Kidney capillary endothelial cell (primary cell): Measurements from ENCODE around the gene GATAD2A.
A peak's percentile ranks its signal among the peaks of the same experiment; 100 is the strongest.

Experiments
- DNase-seq: peaks from one replicate; pipeline ENCODE4 v3.0.0-alpha.2; 2018; ENCODE audit warnings: low spot score

The GATAD2A gene

DNA sequence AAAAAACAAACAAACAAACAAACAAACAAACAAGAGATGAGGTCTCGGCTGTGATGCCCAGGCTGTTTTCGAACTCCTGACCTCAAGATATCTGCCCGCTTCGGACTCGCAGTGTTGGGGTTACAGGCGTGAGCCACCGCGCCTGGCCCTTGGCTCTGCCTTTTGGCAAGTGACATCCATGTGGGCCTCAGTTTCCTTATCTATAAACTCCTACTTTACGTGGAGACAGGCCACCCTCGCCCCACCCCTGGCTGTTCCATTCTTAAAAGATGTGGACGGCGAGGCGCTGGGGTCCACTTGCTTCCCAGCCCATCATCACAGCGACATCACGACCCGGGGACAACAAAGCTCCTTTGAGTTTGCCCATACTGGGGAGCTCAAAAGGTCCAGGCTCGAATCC, 108.2 kb downstream of the GATAD2A start:
- DNase-seq: no peak

DNA sequence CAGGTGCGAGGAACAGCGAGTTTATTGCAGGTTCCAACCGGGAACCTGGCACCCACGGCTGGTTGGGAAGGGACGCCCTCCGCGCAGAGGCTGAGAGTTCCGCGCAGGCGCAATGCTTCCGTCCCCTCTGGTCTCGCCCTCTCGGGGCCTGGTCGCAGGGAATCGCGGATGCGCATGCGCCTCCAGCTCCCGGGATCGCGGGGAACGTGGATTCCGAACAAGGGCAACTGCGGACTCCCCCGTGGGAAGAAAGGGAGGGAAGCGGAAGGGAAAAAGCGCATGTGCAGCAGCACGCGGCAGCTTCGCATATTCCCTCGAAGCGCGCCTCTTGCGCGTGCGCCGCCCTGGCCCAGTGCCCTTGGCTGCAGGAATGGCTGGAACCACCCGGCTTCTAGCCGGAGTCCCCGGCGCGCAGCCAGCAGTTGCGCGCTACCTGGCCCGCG, 108.8 kb downstream of the GATAD2A start:
- peak; percentile 33 for DNase-seq

DNA sequence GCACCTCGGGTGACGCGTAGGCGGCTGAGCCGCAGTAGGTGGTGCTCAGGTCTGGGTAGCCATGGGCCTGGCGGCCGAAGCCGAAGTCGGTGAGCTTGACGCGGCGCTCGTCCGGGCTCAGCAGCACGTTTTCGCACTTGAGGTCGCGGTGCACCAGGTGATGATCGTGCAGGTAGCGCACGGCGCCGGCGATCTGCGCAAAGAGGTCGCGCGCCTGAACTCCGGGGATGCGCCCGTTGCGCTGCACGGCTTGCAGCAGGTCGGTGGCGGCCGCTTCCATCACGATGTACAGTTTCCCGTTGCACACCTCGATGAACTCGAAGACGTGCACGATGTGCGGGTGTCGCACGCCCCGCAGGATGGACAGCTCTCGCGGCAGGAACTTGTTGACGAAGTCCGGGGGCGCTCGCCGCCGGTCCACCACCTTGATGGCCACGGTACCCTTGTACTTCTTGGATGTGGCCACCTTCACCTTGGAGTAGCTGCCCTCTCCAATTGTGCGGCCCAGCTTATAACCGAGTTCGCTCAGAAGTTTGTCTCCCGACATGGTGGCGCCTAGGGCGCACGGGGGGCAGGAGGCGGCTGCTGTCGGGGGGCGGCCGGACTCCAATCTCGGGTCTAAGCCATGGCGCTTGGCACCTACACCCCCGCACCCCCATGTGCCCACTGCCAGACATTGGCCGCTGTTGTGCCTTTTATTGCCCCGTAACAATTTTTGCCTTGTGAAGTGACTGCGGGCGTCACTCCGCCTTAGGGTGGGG, 109.6 kb downstream of the GATAD2A start, which contains the start of gene TSSK6:
Gene TSSK6 (minus strand): TSS at position 668 of the 761 bp plus-strand sequence. CDS start 121 bp downstream, at position 547.
- DNase-seq: no peak

DNA sequence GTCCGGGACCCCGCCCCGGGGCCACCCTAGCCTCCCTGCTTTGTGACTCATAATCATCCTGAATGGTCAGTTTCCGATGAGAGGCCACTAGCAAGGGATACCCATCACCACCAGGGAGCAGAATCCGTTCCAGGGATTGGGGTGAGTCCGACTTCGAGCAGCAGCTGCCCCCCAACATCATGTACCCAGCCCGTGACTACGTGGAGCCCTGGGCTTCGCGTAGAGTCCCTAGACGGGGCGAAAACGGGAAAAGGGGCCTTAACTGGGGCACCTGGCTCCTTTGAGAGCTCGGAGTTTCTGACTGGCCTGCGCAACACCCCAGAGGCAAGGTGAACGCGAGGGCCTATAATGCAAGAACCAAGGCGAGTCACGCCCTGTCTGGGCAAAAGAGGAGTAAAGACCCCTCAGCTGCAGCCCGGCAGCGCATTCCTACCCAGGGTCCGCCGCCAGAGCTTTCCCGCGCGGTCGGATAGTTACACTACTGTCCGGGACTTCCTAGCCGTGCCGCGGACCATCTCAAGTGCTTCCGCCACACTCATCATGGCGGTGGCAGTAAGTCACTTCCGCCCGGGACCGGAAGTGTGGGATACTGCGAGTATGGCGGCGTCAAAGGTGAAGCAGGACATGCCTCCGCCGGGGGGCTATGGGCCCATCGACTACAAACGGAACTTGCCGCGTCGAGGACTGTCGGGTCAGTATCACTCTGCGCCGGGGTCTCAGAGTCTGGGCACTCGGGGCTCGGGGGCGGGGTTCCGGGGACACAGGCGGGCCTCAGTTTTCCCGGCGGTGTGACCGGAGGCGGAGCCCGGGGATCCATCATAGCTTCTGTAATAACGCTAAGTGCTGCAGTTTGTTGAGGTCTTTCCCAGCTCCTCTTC, 110.4 kb downstream of the GATAD2A start, which contains the start of gene NDUFA13:
Gene NDUFA13 (plus strand): TSS at position 584 of the 878 bp plus-strand sequence. CDS start 14 bp downstream, at position 598.
- peak; percentile 87 for DNase-seq

DNA sequence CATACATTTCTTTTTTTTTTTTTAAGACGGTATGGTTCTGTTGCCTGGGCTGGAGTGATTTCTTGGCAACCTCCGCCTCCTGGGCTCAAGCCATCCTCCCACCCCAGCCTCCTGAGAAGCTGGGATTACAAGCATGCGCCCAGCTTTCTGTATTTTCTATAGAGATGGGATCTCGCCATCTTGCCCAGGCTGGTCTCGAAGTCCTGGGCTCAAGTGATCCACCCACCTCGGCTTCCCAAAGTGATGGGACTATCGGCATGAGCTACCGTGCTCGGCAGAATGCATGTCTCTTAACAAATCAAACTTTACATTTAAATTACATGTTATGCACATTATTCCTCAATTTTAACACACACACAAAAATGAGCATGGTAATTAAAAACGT, 111.8 kb downstream of the GATAD2A start:
- DNase-seq: no peak

DNA sequence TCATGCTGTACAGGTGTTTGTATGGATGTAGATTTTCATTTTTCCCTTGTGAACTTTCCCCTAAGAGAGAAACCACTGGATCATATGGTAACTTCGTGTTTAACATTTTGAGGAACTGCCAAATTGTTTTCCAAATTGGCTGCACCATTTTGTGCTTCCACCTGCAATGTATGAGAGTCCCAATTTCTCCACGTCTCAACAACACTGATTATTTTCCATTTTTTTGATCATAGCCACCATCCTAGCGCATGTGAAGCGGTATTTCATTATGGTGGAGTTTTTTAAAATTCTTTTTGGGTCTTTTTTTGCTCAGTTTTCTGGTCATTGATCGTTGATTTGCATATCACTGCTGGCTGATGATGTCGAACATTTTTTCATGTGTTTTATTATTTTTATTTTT, 115.5 kb downstream of the GATAD2A start:
- DNase-seq: no peak

DNA sequence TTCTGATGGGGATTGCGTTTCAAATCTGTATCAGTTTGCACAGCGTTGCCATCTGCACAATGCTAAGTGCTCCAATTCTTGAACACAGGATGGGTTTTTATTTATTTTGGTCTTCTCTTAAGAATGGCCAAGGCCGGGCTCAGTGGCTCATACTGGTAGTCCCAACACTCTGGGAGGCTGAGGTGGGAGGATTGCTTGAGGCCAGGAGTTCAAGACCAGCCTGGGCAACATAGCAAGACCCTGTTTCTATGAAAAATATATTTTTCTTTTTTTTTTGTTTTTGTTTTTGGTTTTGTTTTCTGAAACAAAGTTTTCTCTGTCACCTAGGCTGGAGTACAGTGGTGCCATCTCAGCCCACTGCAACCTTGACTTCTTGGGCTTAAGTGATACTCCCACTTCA, 117.7 kb downstream of the GATAD2A start:
- no peak for DNase-seq

DNA sequence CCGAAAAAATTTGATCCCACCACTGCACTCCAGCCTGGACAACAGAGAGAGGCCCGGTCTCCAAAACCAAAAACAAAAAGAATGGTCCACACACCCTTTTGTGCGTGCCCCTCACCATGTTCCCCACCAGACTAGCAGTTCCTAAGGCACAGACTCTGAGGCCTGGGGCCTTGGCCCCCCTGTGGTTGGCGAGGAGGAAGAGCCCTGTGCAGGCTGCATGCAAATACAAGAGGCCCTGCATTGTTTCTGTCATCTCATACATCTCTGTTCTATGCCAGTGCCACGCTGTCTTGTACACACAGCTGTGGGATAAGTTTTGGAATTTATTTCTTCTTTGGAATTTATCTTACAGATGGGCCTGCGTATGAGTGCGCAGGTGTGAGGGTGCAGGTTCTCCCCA, 118.6 kb downstream of the GATAD2A start:
- no peak for DNase-seq

DNA sequence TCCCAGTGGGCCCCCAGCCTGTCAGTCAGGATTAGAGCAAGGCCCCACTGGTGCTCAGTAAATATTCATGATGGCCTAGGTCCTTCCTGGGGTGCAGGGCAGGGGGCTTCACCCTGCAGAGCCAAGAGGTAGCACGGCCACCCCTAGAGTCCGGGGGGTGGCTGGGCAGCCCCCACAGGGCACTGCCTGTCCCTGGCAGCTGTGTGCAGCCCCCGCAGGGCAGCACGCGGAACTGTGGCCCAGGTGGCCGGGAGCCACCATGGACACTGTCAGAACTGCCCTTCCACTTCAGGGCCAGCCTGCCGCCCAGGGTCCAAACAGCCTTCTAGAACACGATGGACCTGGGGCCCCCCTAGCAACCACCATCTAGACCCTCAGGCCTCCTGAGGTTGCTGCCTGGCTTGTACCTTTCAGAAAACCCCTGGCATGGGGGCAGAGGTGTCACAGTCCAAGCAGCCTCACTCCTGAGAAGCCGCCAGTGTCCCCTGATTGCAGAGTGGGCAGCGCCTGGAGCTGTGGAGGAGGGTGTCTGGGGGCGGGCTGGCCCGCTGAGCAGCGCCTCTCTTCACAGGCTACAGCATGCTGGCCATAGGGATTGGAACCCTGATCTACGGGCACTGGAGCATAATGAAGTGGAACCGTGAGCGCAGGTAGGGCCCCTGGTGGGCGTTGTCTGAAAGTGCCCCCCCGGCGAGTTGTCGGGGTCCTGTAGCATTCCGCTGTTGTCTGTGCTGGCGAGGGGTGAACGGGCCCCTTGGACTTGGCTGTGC, 120.3 kb downstream of the GATAD2A start:
- no peak for DNase-seq

DNA sequence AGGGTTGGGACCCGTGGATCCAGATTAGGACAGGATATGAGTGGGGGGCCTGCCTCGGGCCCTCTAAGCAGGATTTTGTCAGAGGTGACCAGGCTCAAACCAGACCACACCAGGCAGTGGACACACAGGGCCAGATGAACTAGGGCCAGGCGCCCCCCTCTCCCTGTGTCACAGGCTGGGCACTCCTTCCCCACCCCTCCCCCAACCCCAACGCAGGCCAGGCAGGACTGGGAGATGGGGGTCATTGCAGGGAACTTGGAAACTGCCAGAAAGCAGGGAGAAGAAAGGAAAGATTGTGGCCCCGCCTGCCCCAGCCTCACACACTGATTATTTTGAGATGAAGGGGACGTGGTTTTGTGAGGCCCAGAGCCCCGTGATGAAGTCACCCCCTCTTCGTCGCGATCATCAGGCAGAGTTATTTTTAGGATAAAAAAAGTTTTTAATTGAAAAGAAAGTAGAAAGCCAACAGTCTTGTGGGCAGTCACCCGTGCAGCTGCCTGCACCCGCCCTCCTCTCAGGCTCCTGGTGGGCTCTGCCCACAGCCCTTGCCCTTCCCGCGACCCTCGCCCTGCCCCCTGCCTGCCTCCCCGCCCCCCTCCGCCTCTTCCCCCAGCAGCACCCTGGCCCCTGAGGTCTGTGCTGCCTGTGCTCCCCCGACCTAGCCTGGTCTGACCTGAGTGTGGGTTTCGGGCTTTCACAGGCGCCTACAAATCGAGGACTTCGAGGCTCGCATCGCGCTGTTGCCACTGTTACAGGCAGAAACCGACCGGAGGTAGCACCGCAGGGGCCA, 121.3 kb downstream of the GATAD2A start:
- DNase-seq: no peak

DNA sequence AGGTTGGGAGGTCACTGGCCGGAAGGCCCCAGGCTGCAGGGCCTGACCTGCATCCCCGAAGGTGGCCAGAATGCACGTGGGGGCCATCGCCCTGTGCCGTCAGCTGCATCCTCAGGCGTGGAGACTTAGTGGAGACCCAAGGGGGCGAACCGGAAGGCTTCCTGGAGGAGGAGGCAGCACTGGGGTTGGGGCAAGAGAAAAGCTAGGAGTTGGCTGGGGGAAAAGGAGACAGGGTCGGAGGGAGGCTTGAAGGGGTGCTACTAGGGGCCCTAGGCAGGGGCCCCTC, 121.8 kb downstream of the GATAD2A start:
- no peak for DNase-seq

DNA sequence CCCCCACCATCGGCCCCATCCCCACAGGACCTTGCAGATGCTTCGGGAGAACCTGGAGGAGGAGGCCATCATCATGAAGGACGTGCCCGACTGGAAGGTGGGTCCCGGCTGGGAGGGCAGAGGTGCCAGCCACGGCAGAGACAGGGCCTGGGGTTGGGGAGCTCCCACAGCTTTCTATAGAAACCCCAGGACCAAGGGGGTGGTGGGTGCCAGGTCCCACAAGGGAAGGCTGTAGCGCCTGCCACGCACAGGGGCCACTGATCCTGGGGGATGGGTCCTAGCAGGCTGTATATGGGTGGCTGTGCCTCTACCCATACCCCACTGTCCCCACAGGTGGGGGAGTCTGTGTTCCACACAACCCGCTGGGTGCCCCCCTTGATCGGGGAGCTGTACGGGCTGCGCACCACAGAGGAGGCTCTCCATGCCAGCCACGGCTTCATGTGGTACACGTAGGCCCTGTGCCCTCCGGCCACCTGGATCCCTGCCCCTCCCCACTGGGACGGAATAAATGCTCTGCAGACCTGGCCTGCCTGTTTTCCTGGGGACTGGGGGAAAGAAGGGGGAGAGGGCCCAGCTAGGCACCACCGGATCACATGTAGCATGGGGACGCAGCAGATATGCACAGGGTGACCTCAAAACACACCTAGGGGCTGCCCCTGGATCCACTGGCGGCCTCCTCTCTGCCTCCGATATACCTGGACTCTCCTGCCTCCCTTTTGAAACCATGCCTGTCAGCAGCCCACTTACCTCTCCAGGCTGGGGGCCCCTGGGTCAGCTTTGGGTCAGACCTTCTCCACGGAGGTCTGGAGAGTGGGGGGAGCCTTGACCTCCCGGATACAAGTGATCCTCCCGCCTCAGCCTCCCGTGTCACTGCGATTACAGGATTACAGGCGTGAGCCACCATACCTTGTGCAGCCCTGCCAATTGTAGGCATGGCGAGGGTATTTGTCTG, 122.5 kb downstream of the GATAD2A start:
- no peak for DNase-seq

DNA sequence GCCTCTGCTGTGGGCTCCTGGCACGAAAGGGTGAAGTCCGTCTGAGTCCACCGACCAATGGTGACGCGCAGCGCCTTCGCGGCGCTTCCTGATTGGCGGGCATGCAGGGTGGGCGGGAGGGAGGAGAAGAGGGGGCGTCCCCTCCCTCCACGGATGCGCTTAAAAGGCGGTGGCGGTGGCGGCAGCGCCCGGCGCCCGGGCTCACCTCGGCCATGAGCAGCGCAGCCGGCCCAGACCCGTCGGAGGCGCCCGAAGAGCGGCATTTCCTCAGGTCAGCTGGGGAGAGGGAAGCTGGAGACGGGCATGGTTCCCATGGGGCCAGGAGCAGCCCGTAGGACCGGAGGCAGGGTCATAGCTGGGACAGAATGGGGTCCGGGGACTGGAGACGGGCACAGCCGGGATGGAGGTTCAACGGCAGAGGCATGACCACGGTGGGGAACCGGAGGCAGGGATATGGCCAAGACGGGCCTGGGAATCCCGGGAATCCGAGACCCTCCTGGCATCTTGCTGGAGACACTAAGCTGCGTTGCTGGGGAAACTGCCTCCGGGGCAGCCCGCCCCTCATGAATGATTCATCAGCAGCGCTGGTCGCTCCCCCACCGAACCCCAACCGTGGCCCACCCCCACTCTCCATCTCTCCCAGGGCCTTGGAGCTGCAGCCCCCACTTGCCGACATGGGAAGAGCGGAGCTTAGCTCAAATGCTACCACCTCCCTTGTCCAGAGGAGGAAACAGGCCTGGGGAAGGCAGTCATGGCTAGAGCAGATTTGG, 123.4 kb downstream of the GATAD2A start, which contains the start of gene YJEFN3:
Gene YJEFN3 (plus strand): TSS at position 191 of the 770 bp plus-strand sequence. CDS start 22 bp downstream, at position 213.
- DNase-seq: no peak

DNA sequence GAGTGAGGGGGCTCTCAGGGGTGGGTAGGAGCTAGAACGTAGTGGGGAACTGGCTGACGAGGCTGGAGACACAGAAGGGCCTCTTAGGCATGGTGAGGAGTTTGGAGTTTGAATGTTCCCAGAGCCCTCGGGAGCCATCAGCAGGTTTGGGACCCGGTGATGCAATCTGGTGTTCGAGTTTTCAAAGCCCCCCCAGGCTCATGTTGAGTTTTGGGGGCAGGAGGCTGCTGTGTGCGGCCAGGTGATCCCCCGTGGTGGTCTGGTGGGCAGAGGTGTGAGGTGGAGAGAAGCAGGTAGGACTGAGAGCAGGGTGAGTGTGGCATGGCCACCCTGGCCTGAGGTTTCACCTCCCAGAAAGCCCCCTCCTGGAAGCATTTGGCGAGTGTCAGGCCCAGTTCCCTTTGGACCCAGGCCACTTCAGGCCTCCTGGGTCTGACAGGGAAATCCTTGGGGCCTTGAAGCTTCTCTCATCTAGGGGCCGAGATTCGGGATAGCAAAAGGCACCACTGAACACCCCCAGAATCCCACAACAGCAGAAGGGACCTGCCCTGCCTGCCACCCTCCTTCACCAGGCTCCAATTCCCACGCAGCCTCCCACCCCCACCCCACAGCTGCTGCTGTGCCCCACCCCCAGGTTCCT, 124.4 kb downstream of the GATAD2A start:
- no peak for DNase-seq

DNA sequence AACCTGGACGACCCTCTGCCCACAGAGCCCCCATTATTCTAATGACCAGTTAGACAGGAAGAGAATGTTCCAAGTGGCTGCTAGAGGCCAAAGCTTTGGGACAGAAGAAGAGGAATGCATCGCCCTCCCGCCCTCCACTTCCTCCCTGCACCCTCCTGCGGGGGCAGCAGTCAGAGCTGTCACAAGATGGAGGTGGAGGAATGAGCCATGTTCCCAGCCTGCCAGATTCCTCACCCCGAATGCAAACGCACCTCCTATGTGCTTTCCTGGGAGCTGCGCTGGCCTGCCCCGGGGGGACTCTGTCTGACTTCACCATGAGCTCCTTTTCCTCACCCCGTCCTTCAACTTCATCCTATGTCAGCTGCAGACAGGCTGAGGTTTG, 124.9 kb downstream of the GATAD2A start:
- DNase-seq: no peak

DNA sequence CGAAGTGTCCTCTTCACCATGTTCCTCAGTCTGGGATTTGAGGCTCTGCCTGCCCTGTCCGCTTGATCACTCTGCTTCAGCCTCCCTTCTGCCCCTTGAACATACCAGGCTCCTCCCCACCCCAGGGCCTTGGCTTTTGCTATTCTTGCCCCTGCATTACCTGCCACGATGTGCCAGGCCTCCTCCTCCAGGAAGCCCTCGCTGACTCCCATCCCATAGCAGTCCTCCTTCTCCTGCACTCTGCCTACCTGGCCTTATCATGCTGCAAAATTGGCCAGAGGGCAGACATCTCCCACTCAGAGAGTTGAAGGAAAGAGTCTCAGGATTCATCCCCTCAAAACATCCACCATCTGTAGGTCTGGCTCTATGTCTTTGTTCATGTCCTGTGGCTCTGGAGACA, 125.4 kb downstream of the GATAD2A start:
- no peak for DNase-seq

DNA sequence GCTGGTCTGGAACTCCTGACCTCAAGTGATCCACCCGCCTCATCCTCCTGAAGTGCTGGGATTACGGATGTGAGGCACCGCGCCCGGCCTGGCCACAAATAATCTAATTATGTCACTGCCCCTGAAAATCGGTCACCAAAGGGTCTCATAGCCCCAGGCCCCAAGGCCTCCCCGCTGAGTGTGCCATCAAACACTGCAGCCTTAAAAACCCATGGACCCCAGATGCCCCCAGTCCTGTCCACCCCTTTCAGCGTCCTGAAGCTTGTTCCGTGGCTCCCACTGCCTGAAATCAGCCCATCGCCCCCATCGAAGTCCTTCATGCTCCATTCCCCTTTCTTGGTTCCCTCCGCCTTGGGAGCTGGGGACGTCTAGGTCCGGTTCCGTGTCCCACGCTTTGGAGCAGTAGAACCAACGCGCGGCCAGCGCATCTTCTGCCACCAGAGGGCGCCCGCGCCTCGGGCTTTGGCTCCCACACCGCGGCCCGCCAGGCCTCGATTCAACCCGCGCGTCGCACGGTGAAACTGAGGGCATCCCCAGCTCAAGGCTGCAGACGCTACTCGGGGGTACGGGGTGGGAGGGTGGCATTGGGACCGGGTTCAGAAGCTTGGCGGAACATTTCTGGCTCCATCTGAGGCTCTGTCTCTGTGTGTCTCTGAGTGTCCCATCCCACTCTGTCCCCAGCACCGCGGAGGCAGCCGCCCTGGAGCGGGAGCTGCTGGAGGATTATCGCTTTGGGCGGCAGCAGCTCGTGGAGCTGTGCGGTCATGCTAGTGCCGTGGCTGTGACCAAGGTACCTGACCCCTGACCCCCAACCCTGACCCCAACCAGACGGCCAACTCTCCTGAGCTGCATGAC, 126.7 kb downstream of the GATAD2A start:
- peak; percentile 61 for DNase-seq
